WTC11 (cell line): Measurements from ENCODE around the gene DNPH1. TPM values are rescaled to one million over a fixed set of nuclear protein-coding genes. Genes with fewer than 3 reads are reported as not detected.

Experiments used
- ATAC-seq: fragments of 200-7000 bp; cut with Tn5 transposase; 2 replicates; pipeline ENCODE4 v1.10.0; 2021; ENCODE audit warnings: mild to moderate bottlenecking, moderate library complexity
- CTCF ChIA-PET: fragments of 300-600 bp; sonication (Branson Sonifier 250); formaldehyde crosslinking; loops from one replicate; lab custom pipeline; 2021; ENCODE audit warnings: antibody characterized with exemption; lab: Charles Lee
- POLR2A ChIA-PET: fragments of 350-600 bp; sonication (Branson Sonifier 250); formaldehyde crosslinking; loops from one replicate; lab custom pipeline; 2021; ENCODE audit warnings: antibody characterized with exemption; lab: Charles Lee
- DNase-seq: peaks from one replicate; pipeline ENCODE4 v3.0.0; 2021; ENCODE audit warnings: low spot score
- H3K27ac Mint-ChIP-seq: 2 replicates; pipeline ENCODE4 v1.8.0; 2021; ENCODE audit warnings: mixed read lengths
- H3K27me3 Mint-ChIP-seq: 2 replicates; pipeline ENCODE4 v1.8.0; 2021; ENCODE audit warnings: low read depth, mild to moderate bottlenecking, moderate library complexity, mixed read lengths
- H3K36me3 Mint-ChIP-seq: 2 replicates; pipeline ENCODE4 v1.8.0; 2021; ENCODE audit warnings: mixed read lengths
- H3K4me1 Mint-ChIP-seq: 2 replicates; pipeline ENCODE4 v1.8.0; 2022; ENCODE audit warnings: mixed read lengths
- H3K4me3 Mint-ChIP-seq: 2 replicates; pipeline ENCODE4 v1.8.0; 2021; ENCODE audit warnings: mild to moderate bottlenecking, moderate library complexity, mixed read lengths
- H3K9me3 Mint-ChIP-seq: 2 replicates; pipeline ENCODE4 v1.8.0; 2021; ENCODE audit warnings: mixed read lengths
- AR ChIP-seq: fragments of 250-450 bp; sonication (Bioruptor Pico); IDR thresholded peaks from 2 replicates; pipeline ENCODE4 v1.9.0; 2021; ENCODE audit warnings: mild to moderate bottlenecking
- CBFB ChIP-seq: sonication (generic); formaldehyde crosslinking; IDR thresholded peaks from 2 replicates; pipeline ENCODE4 v1.8.1; 2022; ENCODE audit warnings: mild to moderate bottlenecking, low read depth, missing genetic modification reagents
- E2F1 ChIP-seq: sonication (generic); formaldehyde crosslinking; IDR thresholded peaks from 2 replicates; pipeline ENCODE4 v1.8.0; 2022; ENCODE audit warnings: mild to moderate bottlenecking, missing genetic modification reagents
- E2F4 ChIP-seq: sonication (generic); formaldehyde crosslinking; IDR thresholded peaks from 2 replicates; pipeline ENCODE4 v1.8.1; 2022; ENCODE audit warnings: low read depth, mild to moderate bottlenecking, moderate library complexity, missing genetic modification reagents, borderline replicate concordance
- ELF4 ChIP-seq: sonication (generic); formaldehyde crosslinking; IDR thresholded peaks from 2 replicates; pipeline ENCODE4 v1.8.1; 2022; ENCODE audit warnings: low read depth, mild to moderate bottlenecking, moderate library complexity, missing genetic modification reagents
- FOXP4 ChIP-seq: sonication (generic); formaldehyde crosslinking; IDR thresholded peaks from 2 replicates; pipeline ENCODE4 v1.8.0; 2022; ENCODE audit warnings: mild to moderate bottlenecking, missing genetic modification reagents
- JAZF1 ChIP-seq: fragments of 250-450 bp; sonication (Bioruptor Pico); IDR thresholded peaks from 2 replicates; pipeline ENCODE4 v1.9.0; 2021; ENCODE audit warnings: moderate library complexity, mild to moderate bottlenecking, inconsistent platforms
- SOX15 ChIP-seq: fragments of 250-450 bp; sonication (Bioruptor Pico); IDR thresholded peaks from 2 replicates; pipeline ENCODE4 v1.9.0; 2021; ENCODE audit warnings: mild to moderate bottlenecking
- ZNF219 ChIP-seq: sonication (generic); formaldehyde crosslinking; IDR thresholded peaks from 2 replicates; pipeline ENCODE4 v1.8.0; 2023; ENCODE audit warnings: missing genetic modification reagents, mild to moderate bottlenecking, borderline replicate concordance
- ZNF263 ChIP-seq: sonication (generic); formaldehyde crosslinking; IDR thresholded peaks from 2 replicates; pipeline ENCODE4 v1.8.1; 2022; ENCODE audit warnings: low read depth, mild to moderate bottlenecking, moderate library complexity, missing genetic modification reagents
- ZNF396 ChIP-seq: fragments of 250-450 bp; sonication (Bioruptor Pico); IDR thresholded peaks from 2 replicates; pipeline ENCODE4 v1.8.0; 2021; ENCODE audit warnings: mild to moderate bottlenecking, moderate library complexity, borderline replicate concordance
- ZNF512 ChIP-seq: sonication (generic); formaldehyde crosslinking; IDR thresholded peaks from 2 replicates; pipeline ENCODE4 v1.8.1; 2022; ENCODE audit warnings: missing genetic modification reagents, borderline replicate concordance
- total RNA-seq: library from RNA; stranded (reverse); gene quantifications from 3 replicates; pipeline ENCODE4 v1.2.3, GENCODE V29; 2021

Gene DNPH1
- total RNA-seq, 1 experiment from 2014 or later, result 48.4 TPM

GRCh38 chr6:43235841-43236240 is 6.6 kb upstream of the DNPH1 start:
- H3K9me3 Mint-ChIP-seq, result peaks cover 4% of the 10 kb centered on the region; the same call in 1 of the 2 replicates
- no peak for DNase-seq
- no peaks in the 10 kb centered on the region for H3K4me1 Mint-ChIP-seq
- TF ChIP-seq ZNF263 (CRISPR knock-in tag) (no peak), SOX15 (CRISPR knock-in tag) (no peak), ELF4 (CRISPR knock-in tag) (no peak), ZNF219 (CRISPR knock-in tag) (no peak), AR (CRISPR knock-in tag) (no peak), CBFB (CRISPR knock-in tag) (no peak), ZNF396 (CRISPR knock-in tag) (no peak), FOXP4 (no peak)
- TF ChIP-seq, all 79 proteins: peak for 0
- ATAC-seq, result no peak
- no peak overlapping the region for H3K27ac Mint-ChIP-seq
- H3K27me3 Mint-ChIP-seq, result peaks cover 42% of the 10 kb centered on the region
- ChIA-PET POLR2A (no interaction called here), CTCF (no interaction called here)
- H3K4me3 Mint-ChIP-seq, result no peak overlapping the region
- no peaks in the 10 kb centered on the region for H3K36me3 Mint-ChIP-seq

- TF ChIP-seq E2F1 (CRISPR knock-in tag), result no peak
- TF ChIP-seq ZNF512 (CRISPR knock-in tag), result peak; percentile 93
- TF ChIP-seq JAZF1 (CRISPR knock-in tag), result no peak
- H3K9me3 Mint-ChIP-seq, result no peaks in the 10 kb centered on the region
- H3K27ac Mint-ChIP-seq, result no peak overlapping the region
- H3K4me3 Mint-ChIP-seq, result no peak overlapping the region
- ATAC-seq, result no peak
- ChIA-PET CTCF (no interaction called here), POLR2A (no interaction called here)
- no peak for DNase-seq
- peaks cover 47% of the 10 kb centered on the region for H3K27me3 Mint-ChIP-seq
- no peaks in the 10 kb centered on the region for H3K36me3 Mint-ChIP-seq
- peaks cover 4% of the 10 kb centered on the region; the same call in 1 of the 2 replicates for H3K4me1 Mint-ChIP-seq
Measured at GRCh38 chr6:43231735-43232450, 2.6 kb upstream of the DNPH1 start.

- Mint-ChIP-seq H3K9me3 (no peaks in the 10 kb centered on the region), H3K27me3 (peaks cover 42% of the 10 kb centered on the region), H3K27ac (no peak overlapping the region), H3K36me3 (no peaks in the 10 kb centered on the region), H3K4me3 (no peak overlapping the region)
- ChIA-PET POLR2A (no interaction called here), CTCF (interaction anchor here (0.5 kb wide), 1 partner anchor 264 kb away, joined by 5 read pairs; no protein-coding TSS in a partner anchor)
- TF ChIP-seq E2F4 (CRISPR knock-in tag), result no peak
- TF ChIP-seq, all 79 proteins: peak for 0
- no peak for ATAC-seq
- H3K4me1 Mint-ChIP-seq, result peaks cover 4% of the 10 kb centered on the region; the same call in 1 of the 2 replicates
- no peak for DNase-seq
Measured at GRCh38 chr6:43231053-43231452, 1.8 kb upstream of the DNPH1 start.
